GM12878 (cell line): ENCODE measurements around the gene BICDL2. TPM values are rescaled to one million over a fixed set of nuclear protein-coding genes. Genes with fewer than 3 reads are reported as not detected.

ENCODE experiments used
- BHLHE40 ChIP-seq, 2 experiments: fragments of 450-650 bp in 1 of 2; IDR thresholded peaks; 2 replicates each; pipeline ENCODE4 v1.6.1; 2011 to 2017; ENCODE audit warnings: low read depth in 2 of 2, borderline replicate concordance in 1 of 2, improper control_type of control experiment in 1 of 2, low read length in 1 of 2, mild to moderate bottlenecking in 1 of 2
- BMI1 ChIP-seq: fragments of 450-650 bp; IDR thresholded peaks from 2 replicates; pipeline ENCODE4 v1.6.1; 2016; ENCODE audit warnings: mild to moderate bottlenecking, moderate library complexity, borderline replicate concordance
- CEBPB ChIP-seq, 2 experiments: fragments of 150-350 bp in 1 of 2; IDR thresholded peaks; 2 replicates each; pipeline ENCODE4 v1.6.1; 2012 to 2014; ENCODE audit warnings: low read depth in 2 of 2, low read length in 2 of 2, borderline replicate concordance in 1 of 2, inconsistent platforms in 1 of 2
- CHD2 ChIP-seq: IDR thresholded peaks from 2 replicates; pipeline ENCODE4 v1.6.1; 2011; ENCODE audit warnings: low read depth, low read length, improper control_type of control experiment, borderline replicate concordance
- E4F1 ChIP-seq: fragments of 450-650 bp; IDR thresholded peaks from 2 replicates; pipeline ENCODE4 v1.6.1; 2018; ENCODE audit warnings: borderline replicate concordance, mild to moderate bottlenecking; ENCODE audit not compliant: partially characterized antibody
- MTA3 ChIP-seq: IDR thresholded peaks from 2 replicates; pipeline ENCODE4 v1.6.1; 2012; ENCODE audit warnings: low read length, inconsistent platforms, borderline replicate concordance
- PKNOX1 ChIP-seq: fragments of 450-650 bp; IDR thresholded peaks from 2 replicates; pipeline ENCODE4 v1.6.1; 2016; ENCODE audit warnings: mild to moderate bottlenecking
- ZBED1 ChIP-seq: IDR thresholded peaks from 2 replicates; pipeline ENCODE4 v1.6.1; 2016; ENCODE audit warnings: borderline replicate concordance
- ZNF687 ChIP-seq: fragments of 450-650 bp; IDR thresholded peaks from 2 replicates; pipeline ENCODE4 v1.6.1; 2017; ENCODE audit warnings: mild to moderate bottlenecking, moderate library complexity
- polyA plus RNA-seq, 11 experiments: library from polyadenylated mRNA; depleted of rRNA in 4 of 11; unstranded in 6 of 11; stranded (reverse) in 5 of 11; fragments of >200 nt; fragmentation: Nextera tagmentation in 4 of 11; fragmentation: Illumina TruSeq in 1 of 11; extraction: Ambion mirVana in 4 of 11; extraction: Trizol in 1 of 11; gene quantifications; 1 replicate in 1 of 11; 2 replicates in 10 of 11; pipeline versions ENCODE4 v1.2.1 to v1.2.3, GENCODE V29; 2011 to 2016; ENCODE audit warnings: inconsistent platforms in 2 of 11, missing spikeins in 2 of 11, low read depth in 1 of 11
- total RNA-seq, 4 experiments: library from RNA; depleted of rRNA in 3 of 4; stranded (reverse); fragments of >200 nt in 3 of 4; fragmentation: Illumina TruSeq in 1 of 4; extraction: Trizol in 1 of 4; gene quantifications; 2 replicates each; pipeline versions ENCODE4 v1.2.1 to v1.2.3, GENCODE V29; 2013 to 2021
- TF ChIP-seq, protein P1 (sequence below): IDR thresholded peaks from 2 replicates; pipeline ENCODE4 v1.6.1; 2011; ENCODE audit warnings: mild to moderate bottlenecking, low read depth, low read length, moderate library complexity; ENCODE audit not compliant: insufficient replicate concordance
- TF ChIP-seq, protein P2 (sequence below): fragments of 450-650 bp; IDR thresholded peaks from 2 replicates; pipeline ENCODE4 v1.6.1; 2017; ENCODE audit warnings: mild to moderate bottlenecking, moderate library complexity
- TF ChIP-seq, protein P3 (sequence below): IDR thresholded peaks from 2 replicates; pipeline ENCODE4 v1.6.1; 2012; ENCODE audit warnings: low read depth, low read length, improper control_type of control experiment

BICDL2 gene
- total and polyA plus RNA-seq, 10 of the 15 experiments (the other 5 are each of a cell fraction or from before 2014, with no cell fraction given) = not detected

GRCh38 chr16:2980227-2981176 is 56.2 kb downstream of the BICDL2 start, which contains the start of gene PKMYT1 (continued):
- TF ChIP-seq E4F1 (peak; percentile 65), ZNF687 (peak; percentile 79), CEBPB (IDR thresholded peaks at IDR 0.05; ENCODE audit: borderline replicate concordance in 1 of 2, low read depth in 2 of 2, low read length in 2 of 2) (no peak), BHLHE40 (IDR thresholded peaks at IDR 0.05; ENCODE audit: borderline replicate concordance in 1 of 2, low read depth in 2 of 2, low read length in 1 of 2) (peak in 1 of 2 experiments; percentile 57; a peak in 1 of 4 replicates), ZBED1 (no peak), CHD2 (no peak), BMI1 (no peak), MTA3 (no peak), PKNOX1 (no peak)
- TF ChIP-seq, protein P1, sequence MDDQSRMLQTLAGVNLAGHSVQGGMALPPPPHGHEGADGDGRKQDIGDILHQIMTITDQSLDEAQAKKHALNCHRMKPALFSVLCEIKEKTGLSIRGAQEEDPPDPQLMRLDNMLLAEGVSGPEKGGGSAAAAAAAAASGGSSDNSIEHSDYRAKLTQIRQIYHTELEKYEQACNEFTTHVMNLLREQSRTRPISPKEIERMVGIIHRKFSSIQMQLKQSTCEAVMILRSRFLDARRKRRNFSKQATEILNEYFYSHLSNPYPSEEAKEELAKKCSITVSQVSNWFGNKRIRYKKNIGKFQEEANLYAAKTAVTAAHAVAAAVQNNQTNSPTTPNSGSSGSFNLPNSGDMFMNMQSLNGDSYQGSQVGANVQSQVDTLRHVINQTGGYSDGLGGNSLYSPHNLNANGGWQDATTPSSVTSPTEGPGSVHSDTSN = no peak
- TF ChIP-seq, protein P2, sequence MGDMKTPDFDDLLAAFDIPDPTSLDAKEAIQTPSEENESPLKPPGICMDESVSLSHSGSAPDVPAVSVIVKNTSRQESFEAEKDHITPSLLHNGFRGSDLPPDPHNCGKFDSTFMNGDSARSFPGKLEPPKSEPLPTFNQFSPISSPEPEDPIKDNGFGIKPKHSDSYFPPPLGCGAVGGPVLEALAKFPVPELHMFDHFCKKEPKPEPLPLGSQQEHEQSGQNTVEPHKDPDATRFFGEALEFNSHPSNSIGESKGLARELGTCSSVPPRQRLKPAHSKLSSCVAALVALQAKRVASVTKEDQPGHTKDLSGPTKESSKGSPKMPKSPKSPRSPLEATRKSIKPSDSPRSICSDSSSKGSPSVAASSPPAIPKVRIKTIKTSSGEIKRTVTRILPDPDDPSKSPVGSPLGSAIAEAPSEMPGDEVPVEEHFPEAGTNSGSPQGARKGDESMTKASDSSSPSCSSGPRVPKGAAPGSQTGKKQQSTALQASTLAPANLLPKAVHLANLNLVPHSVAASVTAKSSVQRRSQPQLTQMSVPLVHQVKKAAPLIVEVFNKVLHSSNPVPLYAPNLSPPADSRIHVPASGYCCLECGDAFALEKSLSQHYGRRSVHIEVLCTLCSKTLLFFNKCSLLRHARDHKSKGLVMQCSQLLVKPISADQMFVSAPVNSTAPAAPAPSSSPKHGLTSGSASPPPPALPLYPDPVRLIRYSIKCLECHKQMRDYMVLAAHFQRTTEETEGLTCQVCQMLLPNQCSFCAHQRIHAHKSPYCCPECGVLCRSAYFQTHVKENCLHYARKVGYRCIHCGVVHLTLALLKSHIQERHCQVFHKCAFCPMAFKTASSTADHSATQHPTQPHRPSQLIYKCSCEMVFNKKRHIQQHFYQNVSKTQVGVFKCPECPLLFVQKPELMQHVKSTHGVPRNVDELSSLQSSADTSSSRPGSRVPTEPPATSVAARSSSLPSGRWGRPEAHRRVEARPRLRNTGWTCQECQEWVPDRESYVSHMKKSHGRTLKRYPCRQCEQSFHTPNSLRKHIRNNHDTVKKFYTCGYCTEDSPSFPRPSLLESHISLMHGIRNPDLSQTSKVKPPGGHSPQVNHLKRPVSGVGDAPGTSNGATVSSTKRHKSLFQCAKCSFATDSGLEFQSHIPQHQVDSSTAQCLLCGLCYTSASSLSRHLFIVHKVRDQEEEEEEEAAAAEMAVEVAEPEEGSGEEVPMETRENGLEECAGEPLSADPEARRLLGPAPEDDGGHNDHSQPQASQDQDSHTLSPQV = no peak
- TF ChIP-seq, protein P3, sequence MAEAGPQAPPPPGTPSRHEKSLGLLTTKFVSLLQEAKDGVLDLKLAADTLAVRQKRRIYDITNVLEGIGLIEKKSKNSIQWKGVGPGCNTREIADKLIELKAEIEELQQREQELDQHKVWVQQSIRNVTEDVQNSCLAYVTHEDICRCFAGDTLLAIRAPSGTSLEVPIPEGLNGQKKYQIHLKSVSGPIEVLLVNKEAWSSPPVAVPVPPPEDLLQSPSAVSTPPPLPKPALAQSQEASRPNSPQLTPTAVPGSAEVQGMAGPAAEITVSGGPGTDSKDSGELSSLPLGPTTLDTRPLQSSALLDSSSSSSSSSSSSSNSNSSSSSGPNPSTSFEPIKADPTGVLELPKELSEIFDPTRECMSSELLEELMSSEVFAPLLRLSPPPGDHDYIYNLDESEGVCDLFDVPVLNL = peak; percentile 75; the same call in 1 of the 2 replicates
